Measurements from ENCODE around the gene STX18. TPM values are rescaled to one million over a fixed set of nuclear protein-coding genes. Genes with fewer than 3 reads are reported as not detected.

The STX18 gene
- total RNA-seq, 4 donors from 2014 or later: 19.2 to 27.4 (median 20.7) TPM

DNA sequence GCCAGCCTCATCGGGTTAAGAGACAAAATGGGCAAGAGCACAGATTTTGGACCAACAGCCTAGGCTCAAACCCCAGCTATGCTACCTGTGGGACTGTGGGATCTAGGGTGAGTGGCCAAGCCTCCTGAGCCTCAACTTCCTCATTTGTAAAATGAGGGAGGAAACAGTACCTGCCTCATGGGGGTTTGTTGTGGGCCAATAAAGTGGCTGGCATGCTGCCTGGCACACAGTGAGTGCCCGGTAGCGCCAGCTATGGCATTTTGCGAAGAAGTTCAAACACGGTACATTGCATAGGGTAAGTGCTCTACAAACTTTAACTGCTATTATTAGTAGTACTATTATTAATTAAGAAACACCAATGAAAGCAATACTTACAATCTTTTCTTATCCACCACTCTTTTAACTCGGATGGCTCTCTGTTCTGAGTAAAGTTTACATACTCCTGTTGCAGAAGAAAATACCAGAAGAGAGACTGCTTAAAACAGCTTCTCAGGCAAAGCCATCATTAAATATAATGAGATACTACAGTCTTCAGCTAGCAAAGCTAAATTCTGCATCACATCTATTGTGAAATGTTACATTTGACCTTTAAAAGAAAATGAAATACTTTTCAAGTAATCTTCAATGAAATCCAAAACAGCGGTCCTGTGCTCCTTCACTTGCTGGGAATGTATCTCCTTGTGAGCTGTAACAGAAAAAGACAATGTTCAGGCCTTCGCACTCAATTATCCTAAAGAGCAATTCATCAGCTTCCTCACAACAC is 84.9 kb downstream of the STX18 start:
- no peaks in the 10 kb centered on the region for H3K27me3 ChIP-seq
- no peaks in the 10 kb centered on the region for H3K9me3 ChIP-seq
- no peak for TF ChIP-seq POLR2A (IDR thresholded peaks at IDR 0.05)
- TF ChIP-seq, protein P1, sequence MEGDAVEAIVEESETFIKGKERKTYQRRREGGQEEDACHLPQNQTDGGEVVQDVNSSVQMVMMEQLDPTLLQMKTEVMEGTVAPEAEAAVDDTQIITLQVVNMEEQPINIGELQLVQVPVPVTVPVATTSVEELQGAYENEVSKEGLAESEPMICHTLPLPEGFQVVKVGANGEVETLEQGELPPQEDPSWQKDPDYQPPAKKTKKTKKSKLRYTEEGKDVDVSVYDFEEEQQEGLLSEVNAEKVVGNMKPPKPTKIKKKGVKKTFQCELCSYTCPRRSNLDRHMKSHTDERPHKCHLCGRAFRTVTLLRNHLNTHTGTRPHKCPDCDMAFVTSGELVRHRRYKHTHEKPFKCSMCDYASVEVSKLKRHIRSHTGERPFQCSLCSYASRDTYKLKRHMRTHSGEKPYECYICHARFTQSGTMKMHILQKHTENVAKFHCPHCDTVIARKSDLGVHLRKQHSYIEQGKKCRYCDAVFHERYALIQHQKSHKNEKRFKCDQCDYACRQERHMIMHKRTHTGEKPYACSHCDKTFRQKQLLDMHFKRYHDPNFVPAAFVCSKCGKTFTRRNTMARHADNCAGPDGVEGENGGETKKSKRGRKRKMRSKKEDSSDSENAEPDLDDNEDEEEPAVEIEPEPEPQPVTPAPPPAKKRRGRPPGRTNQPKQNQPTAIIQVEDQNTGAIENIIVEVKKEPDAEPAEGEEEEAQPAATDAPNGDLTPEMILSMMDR (IDR thresholded peaks at IDR 0.05 in 4 of 5, conservative IDR thresholded peaks at IDR 0.05 in 1 of 5): no peak
- intact Hi-C loops (cut with DNase I; ENCODE audit: low total_unique reads): no loop called here
- no peak overlapping the region for H3K27ac ChIP-seq
- peaks cover 4 to 73% of the 10 kb centered on the region in 2 donors for H3K36me3 ChIP-seq
- in situ Hi-C loops (cut with MboI; ENCODE audit: low sequenced_read_pairs in 4 of 4): no loop called here
- H3K4me1 ChIP-seq: no peaks in the 10 kb centered on the region
- no peak overlapping the region for H3K4me3 ChIP-seq
- ATAC-seq (no peak), DNase-seq (no peak)

DNA sequence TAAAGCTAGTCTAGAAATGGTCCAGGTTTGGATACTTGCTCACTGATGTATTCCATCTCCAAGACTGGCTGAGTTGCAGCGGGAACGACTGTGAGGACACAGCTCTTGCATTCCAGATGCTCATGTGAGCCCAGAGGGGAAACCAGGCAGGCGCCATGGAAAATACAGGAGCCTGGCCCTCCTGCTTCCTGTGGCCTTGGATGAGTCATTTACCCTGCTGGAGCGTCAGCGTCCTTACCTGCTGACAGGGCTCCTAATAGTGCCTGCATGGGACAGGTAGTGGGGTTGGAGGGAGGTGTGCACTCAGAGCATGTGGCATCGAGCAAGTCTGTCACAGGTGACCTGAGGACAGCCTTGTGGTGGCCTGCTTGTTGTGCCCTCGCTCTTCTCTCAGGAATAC is 85.5 kb downstream of the STX18 start:
- H3K4me1 ChIP-seq: no peaks in the 10 kb centered on the region
- no peaks in the 10 kb centered on the region for H3K27me3 ChIP-seq
- H3K4me3 ChIP-seq: no peak overlapping the region
- TF ChIP-seq POLR2A (IDR thresholded peaks at IDR 0.05): no peak
- TF ChIP-seq, protein P1 (IDR thresholded peaks at IDR 0.05 in 4 of 5, conservative IDR thresholded peaks at IDR 0.05 in 1 of 5): no peak
- no peaks in the 10 kb centered on the region for H3K9me3 ChIP-seq
- H3K27ac ChIP-seq: no peak overlapping the region
- H3K36me3 ChIP-seq: peaks cover 4 to 80% of the 10 kb centered on the region in 2 donors
- no peak for ATAC-seq
- intact Hi-C loops (cut with DNase I; ENCODE audit: low total_unique reads): no loop called here
- no peak for DNase-seq
- in situ Hi-C loops (cut with MboI; ENCODE audit: low sequenced_read_pairs in 4 of 4): no loop called here

DNA sequence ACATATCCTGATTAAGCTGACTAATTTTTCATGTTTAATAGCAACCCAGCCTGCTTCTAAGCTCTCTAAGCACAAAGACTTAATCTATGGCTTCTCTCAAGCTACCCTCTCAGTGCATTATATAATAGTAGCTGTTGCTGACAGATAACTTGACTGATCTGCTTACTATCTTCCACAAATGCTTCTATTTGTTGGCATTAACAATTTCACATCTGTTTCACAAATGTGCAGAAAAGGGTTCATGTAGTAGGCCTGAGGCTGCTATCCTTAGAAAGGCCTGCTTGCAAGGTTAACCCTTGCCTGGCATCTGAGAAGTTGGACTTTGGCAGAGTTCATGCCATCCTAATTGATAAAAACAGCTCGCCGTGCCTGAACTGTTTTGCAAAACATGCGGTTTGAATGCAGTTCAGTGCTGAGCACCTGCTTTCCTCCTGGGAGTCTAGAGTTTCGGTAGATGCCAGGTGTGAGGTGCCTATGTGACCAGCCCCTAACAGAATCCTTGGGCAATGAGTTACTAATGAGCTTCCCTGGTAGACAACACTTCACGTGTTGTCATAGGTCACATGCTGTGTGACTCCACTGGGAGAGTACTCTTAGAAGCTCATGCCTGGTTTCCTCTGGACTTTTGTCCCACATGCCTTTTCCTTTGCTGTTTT is 86.5 kb downstream of the STX18 start:
- no peaks in the 10 kb centered on the region for H3K9me3 ChIP-seq
- no peak overlapping the region for H3K4me3 ChIP-seq
- no peaks in the 10 kb centered on the region for H3K4me1 ChIP-seq
- in situ Hi-C loops (cut with MboI; ENCODE audit: low sequenced_read_pairs in 4 of 4) (no loop called here), intact Hi-C loops (cut with DNase I; ENCODE audit: low total_unique reads) (no loop called here)
- H3K36me3 ChIP-seq: peaks cover 4 to 85% of the 10 kb centered on the region in 2 donors
- no peak overlapping the region for H3K27ac ChIP-seq
- TF ChIP-seq, protein P1 (IDR thresholded peaks at IDR 0.05 in 4 of 5, conservative IDR thresholded peaks at IDR 0.05 in 1 of 5): no peak
- no peak for TF ChIP-seq POLR2A (IDR thresholded peaks at IDR 0.05)
- ATAC-seq (no peak), DNase-seq (no peak)
- no peaks in the 10 kb centered on the region for H3K27me3 ChIP-seq

DNA sequence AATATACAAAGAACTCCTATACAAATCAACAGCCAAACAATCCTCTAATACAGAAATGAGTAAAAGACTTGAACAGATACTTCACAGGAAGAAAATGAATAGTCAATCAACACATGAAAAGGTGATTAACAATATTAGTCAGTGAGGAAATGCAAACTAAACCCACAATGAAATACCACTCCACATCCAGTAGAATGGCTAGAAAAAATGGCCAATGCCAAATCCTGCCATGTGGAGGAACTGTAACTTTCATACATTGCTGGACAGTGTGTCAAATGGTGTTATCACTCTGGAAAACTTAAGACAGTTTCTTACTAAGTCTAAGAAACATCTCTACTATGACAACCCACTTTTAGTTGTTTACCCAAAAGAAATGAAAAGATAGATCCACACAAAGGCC is 95.4 kb downstream of the STX18 start:
- Histone ChIP-seq H3K4me3 (no peak overlapping the region), H3K27ac (no peak overlapping the region), H3K27me3 (no peaks in the 10 kb centered on the region), H3K36me3 (peaks cover 0 to 8% of the 10 kb centered on the region in 2 donors), H3K9me3 (no peaks in the 10 kb centered on the region), H3K4me1 (no peaks in the 10 kb centered on the region)
- intact Hi-C loops (cut with DNase I; ENCODE audit: low total_unique reads) (no loop called here), in situ Hi-C loops (cut with MboI; ENCODE audit: low sequenced_read_pairs in 4 of 4) (no loop called here)
- ATAC-seq (no peak), DNase-seq (no peak)
- no peak for TF ChIP-seq POLR2A (IDR thresholded peaks at IDR 0.05)
- TF ChIP-seq, protein P1 (IDR thresholded peaks at IDR 0.05 in 4 of 5, conservative IDR thresholded peaks at IDR 0.05 in 1 of 5): no peak
